SU-DHL-6 (cell line): ENCODE data around the gene HSD3B2.

ENCODE experiments used
- EZH2phosphoT487 ChIP-seq: fragments of 200-600 bp; sonication (generic), shearing (Covaris generic); conservative IDR thresholded peaks from 2 replicates; pipeline ENCODE4 v1.6.1; 2018; ENCODE audit warnings: mild to moderate bottlenecking, antibody characterized with exemption, low read length, moderate library complexity, mixed read lengths
- TF ChIP-seq, protein P1 (sequence below): fragments of 200-600 bp; sonication (generic); IDR thresholded peaks from one replicate; pipeline ENCODE4 v1.5.1; 2017; ENCODE audit warnings: antibody characterized with exemption, mild to moderate bottlenecking, low read length, moderate library complexity; ENCODE audit not compliant: insufficient read depth, poor library complexity, severe bottlenecking

DNA sequence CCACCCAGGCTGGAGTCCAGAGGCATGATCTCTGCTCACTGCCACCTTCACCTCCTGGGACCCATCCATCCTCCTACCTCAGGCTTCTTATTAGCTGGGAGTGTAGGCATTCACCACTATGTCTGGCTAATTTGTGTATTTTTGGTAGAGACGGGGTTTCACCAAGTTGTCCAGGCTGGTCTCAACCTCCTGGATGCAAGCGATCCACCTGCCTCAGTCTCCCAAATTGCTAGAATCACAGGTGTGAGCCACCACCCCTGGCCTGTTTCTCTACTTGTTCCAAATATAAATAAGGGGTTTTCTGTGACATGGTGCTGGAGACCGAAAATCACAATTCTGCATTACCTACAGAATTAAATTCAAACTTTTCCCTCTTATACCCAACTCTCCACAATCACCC is 55.4 kb downstream of the HSD3B2 start:
- TF ChIP-seq, protein P1, sequence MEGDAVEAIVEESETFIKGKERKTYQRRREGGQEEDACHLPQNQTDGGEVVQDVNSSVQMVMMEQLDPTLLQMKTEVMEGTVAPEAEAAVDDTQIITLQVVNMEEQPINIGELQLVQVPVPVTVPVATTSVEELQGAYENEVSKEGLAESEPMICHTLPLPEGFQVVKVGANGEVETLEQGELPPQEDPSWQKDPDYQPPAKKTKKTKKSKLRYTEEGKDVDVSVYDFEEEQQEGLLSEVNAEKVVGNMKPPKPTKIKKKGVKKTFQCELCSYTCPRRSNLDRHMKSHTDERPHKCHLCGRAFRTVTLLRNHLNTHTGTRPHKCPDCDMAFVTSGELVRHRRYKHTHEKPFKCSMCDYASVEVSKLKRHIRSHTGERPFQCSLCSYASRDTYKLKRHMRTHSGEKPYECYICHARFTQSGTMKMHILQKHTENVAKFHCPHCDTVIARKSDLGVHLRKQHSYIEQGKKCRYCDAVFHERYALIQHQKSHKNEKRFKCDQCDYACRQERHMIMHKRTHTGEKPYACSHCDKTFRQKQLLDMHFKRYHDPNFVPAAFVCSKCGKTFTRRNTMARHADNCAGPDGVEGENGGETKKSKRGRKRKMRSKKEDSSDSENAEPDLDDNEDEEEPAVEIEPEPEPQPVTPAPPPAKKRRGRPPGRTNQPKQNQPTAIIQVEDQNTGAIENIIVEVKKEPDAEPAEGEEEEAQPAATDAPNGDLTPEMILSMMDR = no peak
- no peak for TF ChIP-seq EZH2phosphoT487
